HG02870 (cell line): ENCODE results near the gene TMC5.
"Not testable (repeated sequence)": the region's sequence is repeated elsewhere in the genome, so short reads cannot be mapped to it uniquely, and the experiment has no call there.

Experiments used
- ATAC-seq: cut with Tn5 transposase; IDR thresholded peaks from one replicate; pipeline ENCODE4 v1.9.1; 2021; ENCODE audit warnings: mild to moderate bottlenecking, moderate library complexity; ENCODE audit not compliant: unreplicated experiment

TMC5 gene

GRCh38 chr16:19397373-19397772 lies 20.3 kb upstream of the TMC5 start:
- ATAC-seq, result not testable (repeated sequence)

GRCh38 chr16:19400711-19401110 lies 17.0 kb upstream of the TMC5 start:
- no peak for ATAC-seq

GRCh38 chr16:19406891-19407491 lies 10.7 kb upstream of the TMC5 start:
- ATAC-seq, result no peak

GRCh38 chr16:19410435-19411171 lies 7.1 kb upstream of the TMC5 start:
- ATAC-seq, result no peak

GRCh38 chr16:19411298-19411697 lies 6.4 kb upstream of the TMC5 start:
- ATAC-seq, result no peak

GRCh38 chr16:19412055-19412454 lies 5.6 kb upstream of the TMC5 start:
- ATAC-seq, result not testable (repeated sequence)

- ATAC-seq, result no peak
Measured at GRCh38 chr16:19415461-19415860, 2.2 kb upstream of the TMC5 start.

GRCh38 chr16:19415918-19416317 lies 1.8 kb upstream of the TMC5 start:
- ATAC-seq, result no peak

GRCh38 chr16:19418200-19418599 lies 517 bp downstream of the TMC5 start:
- no peak for ATAC-seq

GRCh38 chr16:19419698-19420075 lies 2.0 kb downstream of the TMC5 start:
- ATAC-seq, result no peak

GRCh38 chr16:19424478-19424877 lies 6.8 kb downstream of the TMC5 start:
- ATAC-seq, result no peak

- no peak for ATAC-seq
Measured at GRCh38 chr16:19430345-19430744, 12.7 kb downstream of the TMC5 start.

GRCh38 chr16:19431636-19432340 lies 14.1 kb downstream of the TMC5 start:
- no peak for ATAC-seq

GRCh38 chr16:19432429-19432828 lies 14.7 kb downstream of the TMC5 start:
- no peak for ATAC-seq

- no peak for ATAC-seq
Measured at GRCh38 chr16:19434584-19434983, 16.9 kb downstream of the TMC5 start.

- no peak for ATAC-seq
Measured at GRCh38 chr16:19436540-19436939, 18.9 kb downstream of the TMC5 start.

- ATAC-seq, result no peak
Measured at GRCh38 chr16:19437280-19437679, 19.6 kb downstream of the TMC5 start.

- ATAC-seq, result no peak
Measured at GRCh38 chr16:19438739-19439138, 21.1 kb downstream of the TMC5 start.

GRCh38 chr16:19439483-19439882 lies 21.8 kb downstream of the TMC5 start:
- ATAC-seq, result no peak

GRCh38 chr16:19443659-19444058 lies 26.0 kb downstream of the TMC5 start:
- ATAC-seq, result no peak

- no peak for ATAC-seq
Measured at GRCh38 chr16:19446300-19446846, 28.7 kb downstream of the TMC5 start.

GRCh38 chr16:19446886-19447285 lies 29.2 kb downstream of the TMC5 start:
- ATAC-seq, result no peak
